RWPE1 (cell line): Measurements from ENCODE around the gene MAN1A2.
"Not testable (repeated sequence)": the region's sequence is repeated elsewhere in the genome, so short reads cannot be mapped to it uniquely, and the experiment has no call there.

Experiments
- CTCF ChIA-PET: fragments of 350-600 bp; sonication (Branson Sonifier 250); formaldehyde crosslinking; extraction: SDS; loops from one replicate; lab custom pipeline; 2021; lab: Yijun Ruan, JAX
- POLR2A ChIA-PET: fragments of 400-600 bp; formaldehyde crosslinking; extraction: SDS; loops from one replicate; lab custom pipeline; 2020; ENCODE audit warnings: antibody characterized with exemption; ENCODE audit not compliant: low non-redundant PET; lab: Yijun Ruan, JAX
- DNase-seq: peaks from one replicate; pipeline ENCODE4 v3.0.0; 2012; ENCODE audit warnings: low spot score
- H3K27ac ChIP-seq: fragments of 450-650 bp; 2 replicates; pipeline ENCODE4 v1.5.1; 2017
- TF ChIP-seq, protein P1 (sequence below): fragments of 450-650 bp; conservative IDR thresholded peaks from 2 replicates; pipeline ENCODE4 v1.5.1; 2017; ENCODE audit warnings: low read depth, mild to moderate bottlenecking

The MAN1A2 gene

DNA sequence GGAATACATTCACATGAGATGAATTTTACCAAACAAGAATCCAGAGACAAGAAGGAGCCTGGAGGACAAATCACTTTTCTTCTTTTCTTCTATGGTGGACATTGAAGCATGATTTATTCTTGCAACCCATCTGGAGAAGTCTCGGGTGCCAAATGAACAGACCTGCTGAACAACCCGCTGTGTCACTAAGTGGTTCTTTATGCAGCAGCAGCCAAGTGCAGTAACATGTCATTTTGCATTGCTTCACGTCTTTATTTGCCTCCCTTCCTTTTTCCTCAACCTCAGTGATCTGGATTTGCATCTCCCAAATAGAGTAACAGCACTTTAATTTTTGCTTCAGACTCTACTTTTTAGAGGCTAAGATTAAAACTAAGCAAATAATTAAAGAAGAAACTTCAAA is 188.6 kb downstream of the MAN1A2 start:
- DNase-seq = no peak
- H3K27ac ChIP-seq = no peak overlapping the region
- TF ChIP-seq, protein P1, sequence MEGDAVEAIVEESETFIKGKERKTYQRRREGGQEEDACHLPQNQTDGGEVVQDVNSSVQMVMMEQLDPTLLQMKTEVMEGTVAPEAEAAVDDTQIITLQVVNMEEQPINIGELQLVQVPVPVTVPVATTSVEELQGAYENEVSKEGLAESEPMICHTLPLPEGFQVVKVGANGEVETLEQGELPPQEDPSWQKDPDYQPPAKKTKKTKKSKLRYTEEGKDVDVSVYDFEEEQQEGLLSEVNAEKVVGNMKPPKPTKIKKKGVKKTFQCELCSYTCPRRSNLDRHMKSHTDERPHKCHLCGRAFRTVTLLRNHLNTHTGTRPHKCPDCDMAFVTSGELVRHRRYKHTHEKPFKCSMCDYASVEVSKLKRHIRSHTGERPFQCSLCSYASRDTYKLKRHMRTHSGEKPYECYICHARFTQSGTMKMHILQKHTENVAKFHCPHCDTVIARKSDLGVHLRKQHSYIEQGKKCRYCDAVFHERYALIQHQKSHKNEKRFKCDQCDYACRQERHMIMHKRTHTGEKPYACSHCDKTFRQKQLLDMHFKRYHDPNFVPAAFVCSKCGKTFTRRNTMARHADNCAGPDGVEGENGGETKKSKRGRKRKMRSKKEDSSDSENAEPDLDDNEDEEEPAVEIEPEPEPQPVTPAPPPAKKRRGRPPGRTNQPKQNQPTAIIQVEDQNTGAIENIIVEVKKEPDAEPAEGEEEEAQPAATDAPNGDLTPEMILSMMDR = no peak
- POLR2A ChIA-PET = no interaction called here
- CTCF ChIA-PET = no interaction called here

DNA sequence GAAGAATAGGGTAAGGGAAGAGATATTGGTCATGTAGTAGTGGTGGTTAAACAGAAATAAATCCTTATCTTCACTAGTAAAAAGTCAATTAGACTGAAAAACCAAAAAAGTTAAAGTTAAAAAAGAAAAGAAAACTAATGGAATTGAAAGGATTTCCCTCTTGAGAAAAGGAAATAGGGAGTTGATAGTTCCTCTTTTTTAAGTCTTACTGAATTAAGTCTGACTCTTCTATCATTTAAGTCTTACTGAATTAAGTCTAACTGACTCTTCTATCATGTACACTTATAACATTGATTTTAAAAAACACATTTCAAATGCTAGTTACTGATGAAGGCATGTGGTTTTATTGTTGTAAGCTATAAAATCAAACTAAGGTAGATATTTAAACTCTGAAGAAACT is 189.1 kb downstream of the MAN1A2 start:
- CTCF ChIA-PET = no interaction called here
- no peak overlapping the region for H3K27ac ChIP-seq
- no peak for DNase-seq
- TF ChIP-seq, protein P1 = no peak
- POLR2A ChIA-PET = no interaction called here

DNA sequence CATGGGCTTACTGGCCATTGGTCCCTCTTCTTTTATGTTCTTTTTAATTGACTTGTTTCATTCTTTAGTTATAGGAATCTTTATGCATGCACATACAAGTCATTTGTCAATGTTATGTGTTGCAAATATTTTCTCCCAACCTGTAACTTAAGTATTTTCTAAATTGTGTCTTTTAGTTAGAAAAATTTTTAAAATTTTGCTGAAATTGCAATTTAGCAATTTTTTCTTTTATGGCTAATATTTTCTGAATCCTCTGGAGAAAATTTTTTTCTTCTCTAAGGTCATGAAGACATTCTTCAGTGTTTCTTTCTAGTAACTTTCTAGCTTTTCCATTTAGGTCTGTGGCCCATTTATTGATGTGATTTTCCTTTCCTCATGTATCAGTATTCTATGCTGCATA is 189.7 kb downstream of the MAN1A2 start:
- POLR2A ChIA-PET = no interaction called here
- no peak for DNase-seq
- CTCF ChIA-PET = no interaction called here
- H3K27ac ChIP-seq = no peak overlapping the region
- TF ChIP-seq, protein P1 = no peak

DNA sequence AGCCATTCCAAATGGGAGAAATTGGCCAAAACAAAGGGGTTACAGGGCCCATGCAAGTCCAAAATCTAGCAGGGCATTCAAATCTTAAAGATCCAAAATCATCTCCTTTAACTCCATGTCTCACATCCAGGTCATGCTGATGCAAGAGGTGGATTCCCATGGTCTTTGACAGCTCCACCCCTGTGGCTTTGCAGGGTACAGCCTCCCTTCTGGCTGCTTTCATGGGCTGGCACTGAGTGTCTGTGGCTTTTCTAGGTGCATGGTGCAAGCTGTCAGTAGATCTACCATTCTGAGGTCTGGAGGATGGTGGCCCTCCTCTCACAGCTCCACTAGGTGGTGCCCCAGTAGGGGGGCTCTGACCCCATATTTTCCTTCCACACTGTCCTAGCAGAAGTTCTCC is 191.2 kb downstream of the MAN1A2 start:
- CTCF ChIA-PET = interaction anchor here (0.6 kb wide), 1 partner anchor 17 kb away, joined by 7 read pairs; no protein-coding TSS in a partner anchor
- POLR2A ChIA-PET, DNase-seq, H3K27ac ChIP-seq: not testable (repeated sequence)

DNA sequence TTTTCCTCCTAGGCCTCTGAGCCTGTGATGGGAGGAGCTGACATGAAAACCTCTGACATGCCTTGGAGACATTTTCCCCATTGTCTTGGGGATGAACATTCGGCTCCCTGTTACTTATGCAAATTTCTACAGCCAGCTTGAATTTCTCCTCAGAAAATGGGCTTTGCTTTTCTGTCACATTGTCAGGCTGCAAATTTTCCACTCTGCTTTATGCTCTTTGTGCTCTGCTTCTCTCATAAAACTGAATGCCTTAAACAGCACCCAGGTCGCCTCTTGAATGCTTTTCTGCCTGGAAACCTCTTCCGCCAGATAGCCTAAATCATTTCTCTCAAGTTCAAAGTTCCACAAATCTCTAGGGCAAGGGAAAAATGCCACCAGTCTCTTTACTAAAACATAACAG is 191.9 kb downstream of the MAN1A2 start:
- H3K27ac ChIP-seq = no peak overlapping the region
- TF ChIP-seq, protein P1 = no peak
- ChIA-PET CTCF (interaction anchor here (0.6 kb wide), 1 partner anchor 18 kb away, joined by 7 read pairs; no protein-coding TSS in a partner anchor), POLR2A (no interaction called here)
- DNase-seq = no peak

DNA sequence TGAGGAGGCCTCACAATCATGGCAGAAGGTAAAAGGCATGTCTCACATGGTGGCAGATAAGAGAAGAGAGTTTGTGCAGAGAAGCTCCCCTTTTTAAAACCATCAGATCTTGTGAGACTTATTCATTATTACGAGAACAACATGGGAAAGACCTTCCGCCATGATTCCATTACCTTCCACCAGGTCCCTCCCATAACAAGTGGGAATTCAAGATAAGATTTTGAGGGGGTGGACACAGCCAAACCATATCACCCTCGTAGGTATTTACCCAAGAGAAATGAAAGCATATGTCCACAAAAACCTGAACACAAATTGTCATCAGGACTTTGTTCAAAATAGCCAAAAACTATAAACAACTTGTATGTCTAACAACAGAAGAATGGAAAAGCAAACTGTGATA is 192.7 kb downstream of the MAN1A2 start:
- DNase-seq = no peak
- ChIA-PET POLR2A (no interaction called here), CTCF (no interaction called here)
- TF ChIP-seq, protein P1 = no peak
- H3K27ac ChIP-seq = no peak overlapping the region

DNA sequence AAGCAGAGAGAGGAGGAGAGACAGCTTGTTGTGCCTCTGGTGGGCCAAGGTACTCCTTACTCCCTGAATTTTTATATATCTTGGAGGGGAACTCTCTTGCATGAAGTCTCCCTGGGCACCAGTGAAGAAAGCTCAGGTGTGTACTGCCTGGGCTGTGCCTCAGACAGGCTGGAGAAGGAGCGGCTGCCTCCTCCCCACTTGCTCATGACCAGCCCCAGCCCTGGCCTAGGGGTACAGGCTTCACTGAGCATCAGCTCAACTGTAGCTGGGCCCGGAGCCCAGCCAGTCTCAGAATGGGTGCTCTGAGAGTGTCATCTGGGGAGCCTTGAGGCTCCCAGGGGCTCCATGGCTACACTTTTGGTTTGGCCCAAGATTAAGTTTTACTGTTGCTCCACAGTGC is 193.8 kb downstream of the MAN1A2 start:
- ChIA-PET CTCF (interaction anchor here (0.6 kb wide), 1 partner anchor 486 kb away, joined by 3 read pairs; no protein-coding TSS in a partner anchor), POLR2A (no interaction called here)
- TF ChIP-seq, protein P1 = no peak
- no peak overlapping the region for H3K27ac ChIP-seq
- DNase-seq = no peak
